Naive thymus-derived CD8-positive, alpha-beta T cell (primary cell): ENCODE measurements around the gene AGXT. TPM values are rescaled to one million over a fixed set of nuclear protein-coding genes. Genes with fewer than 3 reads are reported as not detected.

Experiments used
- ATAC-seq, 2 donors: fragments of 150-1000 bp; cut with Tn5 transposase in 1 of 2; sonication (Bioruptor Pico), chemical (Tn5 transposase) in 1 of 2; 1 replicate in 1 of 2; 2 replicates in 1 of 2; pipeline ENCODE4 v1.10.0; 2021; ENCODE audit warnings: mild to moderate bottlenecking in 2 of 2, moderate library complexity in 2 of 2
- POLR2A ChIA-PET: fragments of 350-600 bp; sonication (Branson Sonifier 250); formaldehyde crosslinking; loops from one replicate; lab custom pipeline; 2021; ENCODE audit warnings: antibody characterized with exemption; lab: Charles Lee
- DNase-seq, 10 donors: peaks; one replicate each; pipeline versions ENCODE4 v3.0.0 to v3.0.0-alpha.2; 2020 to 2022
- H3K27ac Mint-ChIP-seq, 10 donors: one replicate each; pipeline ENCODE4 v1.8.0; 2020 to 2022; ENCODE audit warnings: mild to moderate bottlenecking in 10 of 10, mixed read lengths in 10 of 10, moderate library complexity in 4 of 10, inconsistent platforms in 1 of 10
- H3K27me3 Mint-ChIP-seq, 5 donors: one replicate each; pipeline ENCODE4 v1.8.0; 2021 to 2022; ENCODE audit warnings: mixed read lengths in 5 of 5
- H3K36me3 Mint-ChIP-seq, 3 donors: one replicate each; pipeline ENCODE4 v1.8.0; 2020 to 2022; ENCODE audit warnings: mixed read lengths in 3 of 3, mild to moderate bottlenecking in 2 of 3, inconsistent platforms in 1 of 3
- H3K4me1 Mint-ChIP-seq, 4 donors: one replicate each; pipeline ENCODE4 v1.8.0; 2021 to 2022; ENCODE audit warnings: mixed read lengths in 4 of 4
- H3K4me3 Mint-ChIP-seq, 10 donors: one replicate each; pipeline ENCODE4 v1.8.0; 2020 to 2022; ENCODE audit warnings: mild to moderate bottlenecking in 10 of 10, mixed read lengths in 10 of 10, moderate library complexity in 6 of 10, inconsistent platforms in 1 of 10
- H3K9me3 Mint-ChIP-seq, 9 donors: one replicate each; pipeline ENCODE4 v1.8.0; 2020 to 2022; ENCODE audit warnings: mixed read lengths in 9 of 9, mild to moderate bottlenecking in 3 of 9, inconsistent platforms in 1 of 9, moderate library complexity in 1 of 9
- polyA plus RNA-seq, 3 donors: library from polyadenylated mRNA; unstranded; fragments of 300-500 nt; fragmentation: Illumina TruSeq; gene quantifications; one replicate each; pipeline ENCODE4 v1.2.3, GENCODE V29; 2021
- total RNA-seq, 8 experiments: library from RNA in 2 of 8; stranded (reverse) in 2 of 8; gene quantifications; one replicate each; pipeline ENCODE4 v1.2.3 and lab custom pipeline; 2021 to 2026

The AGXT gene
- total and polyA plus RNA-seq, 5 experiments from 2014 or later: not detected

- no peaks in the 10 kb centered on the region for H3K9me3 Mint-ChIP-seq
- H3K27me3 Mint-ChIP-seq: peaks cover 0 to 9% (median 4%) of the 10 kb centered on the region in 5 donors
- no peak for ATAC-seq
- H3K36me3 Mint-ChIP-seq: no peaks in the 10 kb centered on the region
- H3K27ac Mint-ChIP-seq: peak overlapping the region in 1 of 10 donors; percentile 48
- no peaks in the 10 kb centered on the region for H3K4me1 Mint-ChIP-seq
- DNase-seq: no peak
- POLR2A ChIA-PET: no interaction called here
- H3K4me3 Mint-ChIP-seq: no peak overlapping the region
Observed at GRCh38 chr2:240901986-240902614, 33.5 kb downstream of the AGXT start.

- Mint-ChIP-seq H3K4me1 (no peaks in the 10 kb centered on the region), H3K36me3 (no peaks in the 10 kb centered on the region), H3K27ac (peak overlapping the region in 1 of 10 donors; percentile 48), H3K27me3 (peaks cover 0 to 8% (median 4%) of the 10 kb centered on the region in 5 donors), H3K9me3 (no peaks in the 10 kb centered on the region), H3K4me3 (no peak overlapping the region)
- no peak for ATAC-seq
- DNase-seq: no peak
- POLR2A ChIA-PET: no interaction called here
Observed at GRCh38 chr2:240902615-240903041, 34.0 kb downstream of the AGXT start.

GRCh38 chr2:240903191-240904060 lies 34.8 kb downstream of the AGXT start:
- POLR2A ChIA-PET: no interaction called here

GRCh38 chr2:240904216-240905175 lies 35.9 kb downstream of the AGXT start:
- ATAC-seq (no peak), DNase-seq (peak in 1 of 10 donors; percentile 4)
- Mint-ChIP-seq H3K9me3 (no peaks in the 10 kb centered on the region), H3K4me1 (no peaks in the 10 kb centered on the region), H3K27ac (no peak overlapping the region), H3K36me3 (no peaks in the 10 kb centered on the region), H3K27me3 (peaks cover 0 to 8% (median 0%) of the 10 kb centered on the region in 5 donors), H3K4me3 (no peak overlapping the region)
- POLR2A ChIA-PET: no interaction called here

More at GRCh38 chr2:240903191-240904060, 34.8 kb downstream of the AGXT start:
- Mint-ChIP-seq H3K36me3 (no peaks in the 10 kb centered on the region), H3K4me3 (no peak overlapping the region), H3K4me1 (no peaks in the 10 kb centered on the region), H3K27ac (no peak overlapping the region), H3K9me3 (no peaks in the 10 kb centered on the region), H3K27me3 (peaks cover 0 to 8% (median 0%) of the 10 kb centered on the region in 5 donors)
- DNase-seq (peak in 1 of 10 donors; percentile 2), ATAC-seq (no peak)

- Mint-ChIP-seq H3K4me3 (no peak overlapping the region), H3K36me3 (no peaks in the 10 kb centered on the region), H3K27me3 (peaks cover 0 to 13% (median 0%) of the 10 kb centered on the region in 5 donors), H3K27ac (no peak overlapping the region), H3K9me3 (no peaks in the 10 kb centered on the region), H3K4me1 (no peaks in the 10 kb centered on the region)
- no peak for ATAC-seq
- POLR2A ChIA-PET: no interaction called here
- DNase-seq: peak in 1 of 10 donors; percentile 3
Observed at GRCh38 chr2:240905176-240905781, 36.7 kb downstream of the AGXT start.

GRCh38 chr2:240906141-240906910 lies 37.7 kb downstream of the AGXT start, which contains the start of gene CROCC2:
CROCC2 (plus strand) TSS chr2:240906336; CDS start chr2:240906514, 178 bp downstream.
- H3K27ac Mint-ChIP-seq: no peak within 1 kb of the TSS
- ATAC-seq: no peak

GRCh38 chr2:240906911-240907590 lies 38.4 kb downstream of the AGXT start:
- ATAC-seq (no peak), DNase-seq (no peak)
- H3K9me3 Mint-ChIP-seq: no peaks in the 10 kb centered on the region
- no peak overlapping the region for H3K4me3 Mint-ChIP-seq
- POLR2A ChIA-PET: no interaction called here
- H3K27me3 Mint-ChIP-seq: peaks cover 0 to 23% (median 5%) of the 10 kb centered on the region in 5 donors
- H3K4me1 Mint-ChIP-seq: no peaks in the 10 kb centered on the region
- H3K36me3 Mint-ChIP-seq: no peaks in the 10 kb centered on the region
- peak overlapping the region in 1 of 10 donors; percentile 43 for H3K27ac Mint-ChIP-seq

More at GRCh38 chr2:240906141-240906910, 37.7 kb downstream of the AGXT start, which contains the start of gene CROCC2:
- Mint-ChIP-seq H3K9me3 (no peaks in the 10 kb centered on the region), H3K27me3 (peaks cover 0 to 17% (median 2%) of the 10 kb centered on the region in 5 donors), H3K4me1 (no peaks in the 10 kb centered on the region), H3K4me3 (no peak within 1 kb of the TSS), H3K36me3 (no peaks in the 10 kb centered on the region)
- DNase-seq: no peak
- POLR2A ChIA-PET: no interaction called here

GRCh38 chr2:240909216-240909974 lies 40.8 kb downstream of the AGXT start:
- no peaks in the 10 kb centered on the region for H3K4me1 Mint-ChIP-seq
- no peak overlapping the region for H3K27ac Mint-ChIP-seq
- H3K27me3 Mint-ChIP-seq: peaks cover 3 to 37% (median 12%) of the 10 kb centered on the region in 5 donors
- no peaks in the 10 kb centered on the region for H3K9me3 Mint-ChIP-seq
- DNase-seq (no peak), ATAC-seq (no peak)
- no peaks in the 10 kb centered on the region for H3K36me3 Mint-ChIP-seq
- POLR2A ChIA-PET: interaction anchor here (0.8 kb wide), 1 partner anchor 79 kb away, joined by 3 read pairs; no protein-coding TSS in a partner anchor
- H3K4me3 Mint-ChIP-seq: no peak overlapping the region

- ATAC-seq (no peak), DNase-seq (no peak)
- Mint-ChIP-seq H3K27me3 (peaks cover 3 to 45% (median 12%) of the 10 kb centered on the region in 5 donors), H3K9me3 (no peaks in the 10 kb centered on the region), H3K36me3 (no peaks in the 10 kb centered on the region), H3K27ac (peak overlapping the region in 1 of 10 donors; percentile 32), H3K4me1 (peaks cover 0 to 3% (median 0%) of the 10 kb centered on the region in 4 donors), H3K4me3 (no peak overlapping the region)
- POLR2A ChIA-PET: no interaction called here
Observed at GRCh38 chr2:240911641-240912265, 43.1 kb downstream of the AGXT start.
